Prostate gland (tissue), 2 donors: ENCODE measurements around the gene TSHZ2. TPM values are rescaled to one million over a fixed set of nuclear protein-coding genes. Genes with fewer than 3 reads are reported as not detected.

Source experiments
- DNase-seq: peaks from one replicate; pipeline ENCODE4 v3.0.0-alpha.2; 2019; ENCODE audit warnings: low spot score
- H3K27ac ChIP-seq, 2 donors: fragments of 200-600 bp; sonication (generic); 2 replicates each; pipeline ENCODE4 v1.5.1; 2017 to 2019
- H3K27me3 ChIP-seq: fragments of 200-600 bp; sonication (generic); replicated peaks from 2 replicates; pipeline ENCODE4 v1.5.1; 2019; ENCODE audit not compliant: insufficient read depth
- H3K36me3 ChIP-seq, 2 donors: fragments of 200-600 bp; sonication (generic); 1 replicate in 1 of 2; 2 replicates in 1 of 2; pipeline versions ENCODE4 v1.5.1 to v1.8.1; 2017 to 2019
- H3K4me1 ChIP-seq: fragments of 200-600 bp; sonication (generic); replicated peaks from 2 replicates; pipeline ENCODE4 v1.5.1; 2019
- H3K4me3 ChIP-seq, 2 donors: fragments of 200-600 bp; sonication (generic); 2 replicates each; pipeline ENCODE4 v1.5.1; 2017 to 2019
- H3K9me3 ChIP-seq: fragments of 200-600 bp; sonication (generic); 2 replicates; pipeline ENCODE4 v1.5.1; 2017
- POLR2A ChIP-seq: fragments of 450-650 bp; IDR thresholded peaks from one replicate; pipeline ENCODE4 v1.6.1; 2016; ENCODE audit warnings: antibody characterized with exemption, mild to moderate bottlenecking
- POLR2AphosphoS5 ChIP-seq: sonication (generic); formaldehyde crosslinking; IDR thresholded peaks from one replicate; pipeline ENCODE4 v1.6.1; 2017; ENCODE audit warnings: antibody characterized with exemption
- WGBS: methylation state at CpG from one replicate; pipeline ENCODE4 v1.1.5; 2018; 5-methylcytosine and 5-hydroxymethylcytosine counted together
- intact Hi-C: fragments of 100-400 bp; cut with DNase I; formaldehyde crosslinking; loops from one replicate; pipeline ENCODE4 v1.14.2; 2022
- total RNA-seq, 2 donors: library from RNA; depleted of rRNA; stranded (reverse); fragments of >200 nt; gene quantifications; one replicate each; pipeline ENCODE4 v1.1.0, GENCODE V29; 2016
- TF ChIP-seq, protein P1 (sequence below), 4 experiments: fragments of 200-600 bp in 2 of 4; fragments of 450-650 bp in 2 of 4; sonication (generic) in 2 of 4; IDR thresholded peaks; 1 replicate in 3 of 4; 2 replicates in 1 of 4; pipeline ENCODE4 v1.5.1; 2016 to 2019; ENCODE audit warnings: antibody characterized with exemption in 4 of 4, mild to moderate bottlenecking in 2 of 4, moderate library complexity in 2 of 4

The TSHZ2 gene
- total RNA-seq, 2 donors from 2014 or later, result 9.8 to 35.1 TPM

DNA sequence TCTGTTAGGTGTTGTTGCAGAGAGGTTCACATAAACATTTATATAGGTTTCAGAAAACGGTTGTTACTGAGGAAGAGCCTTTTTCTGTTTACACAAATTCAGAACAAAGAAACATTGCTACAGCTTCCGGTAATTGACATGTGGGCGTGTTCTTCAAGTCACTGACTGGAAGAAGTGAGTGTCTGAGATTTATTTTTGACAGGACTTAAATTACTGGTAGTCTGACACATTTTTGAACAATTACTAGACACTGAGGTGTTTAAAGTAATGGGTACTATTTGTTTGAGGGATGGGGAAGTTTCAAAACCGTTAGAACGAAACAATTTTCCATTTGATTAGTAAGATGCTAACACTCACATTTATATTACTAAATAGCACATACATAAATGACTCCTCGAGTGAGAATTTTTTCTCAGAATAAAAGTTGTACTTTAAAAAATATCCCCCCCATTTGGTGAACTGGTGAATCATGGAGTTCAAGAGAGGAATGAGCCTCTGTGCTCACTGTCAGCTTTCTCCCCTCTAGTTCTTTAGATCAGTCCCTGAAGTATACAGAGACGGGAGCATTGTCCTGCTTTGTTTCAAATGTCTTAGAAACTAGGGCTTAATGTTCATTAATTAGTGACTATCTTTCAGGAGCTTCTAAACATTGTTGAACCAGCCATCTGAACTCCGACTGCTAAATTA is 98.7 kb downstream of the TSHZ2 start:
- intact Hi-C loops, result no loop called here
- H3K36me3 ChIP-seq, result no peaks in the 10 kb centered on the region
- H3K9me3 ChIP-seq, result no peaks in the 10 kb centered on the region
- TF ChIP-seq POLR2AphosphoS5, result peak; percentile 17
- TF ChIP-seq, protein P1, sequence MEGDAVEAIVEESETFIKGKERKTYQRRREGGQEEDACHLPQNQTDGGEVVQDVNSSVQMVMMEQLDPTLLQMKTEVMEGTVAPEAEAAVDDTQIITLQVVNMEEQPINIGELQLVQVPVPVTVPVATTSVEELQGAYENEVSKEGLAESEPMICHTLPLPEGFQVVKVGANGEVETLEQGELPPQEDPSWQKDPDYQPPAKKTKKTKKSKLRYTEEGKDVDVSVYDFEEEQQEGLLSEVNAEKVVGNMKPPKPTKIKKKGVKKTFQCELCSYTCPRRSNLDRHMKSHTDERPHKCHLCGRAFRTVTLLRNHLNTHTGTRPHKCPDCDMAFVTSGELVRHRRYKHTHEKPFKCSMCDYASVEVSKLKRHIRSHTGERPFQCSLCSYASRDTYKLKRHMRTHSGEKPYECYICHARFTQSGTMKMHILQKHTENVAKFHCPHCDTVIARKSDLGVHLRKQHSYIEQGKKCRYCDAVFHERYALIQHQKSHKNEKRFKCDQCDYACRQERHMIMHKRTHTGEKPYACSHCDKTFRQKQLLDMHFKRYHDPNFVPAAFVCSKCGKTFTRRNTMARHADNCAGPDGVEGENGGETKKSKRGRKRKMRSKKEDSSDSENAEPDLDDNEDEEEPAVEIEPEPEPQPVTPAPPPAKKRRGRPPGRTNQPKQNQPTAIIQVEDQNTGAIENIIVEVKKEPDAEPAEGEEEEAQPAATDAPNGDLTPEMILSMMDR (IDR thresholded peaks at IDR 0.05), result no peak
- 48% methylated on average over 8 of the region's 8 CpGs for WGBS
- H3K27ac ChIP-seq, result peak overlapping the region in 1 of 2 donors; percentile 26
- peaks cover 4% of the 10 kb centered on the region for H3K4me1 ChIP-seq
- no peak overlapping the region for H3K4me3 ChIP-seq
- no peak for DNase-seq
- no peaks in the 10 kb centered on the region for H3K27me3 ChIP-seq

- Histone ChIP-seq H3K4me3 (no peak overlapping the region), H3K36me3 (no peaks in the 10 kb centered on the region), H3K4me1 (peaks cover 4% of the 10 kb centered on the region), H3K9me3 (no peaks in the 10 kb centered on the region), H3K27ac (no peak overlapping the region), H3K27me3 (no peaks in the 10 kb centered on the region)
- WGBS, result 72% methylated on average over 8 of the region's 8 CpGs
- TF ChIP-seq, protein P1 (IDR thresholded peaks at IDR 0.05), result no peak
- no peak for TF ChIP-seq POLR2AphosphoS5
- TF ChIP-seq POLR2A, result no peak
- intact Hi-C loops, result no loop called here
- DNase-seq, result no peak
Measured at GRCh38 chr20:53071833-53072232, 99.7 kb downstream of the TSHZ2 start.

DNA sequence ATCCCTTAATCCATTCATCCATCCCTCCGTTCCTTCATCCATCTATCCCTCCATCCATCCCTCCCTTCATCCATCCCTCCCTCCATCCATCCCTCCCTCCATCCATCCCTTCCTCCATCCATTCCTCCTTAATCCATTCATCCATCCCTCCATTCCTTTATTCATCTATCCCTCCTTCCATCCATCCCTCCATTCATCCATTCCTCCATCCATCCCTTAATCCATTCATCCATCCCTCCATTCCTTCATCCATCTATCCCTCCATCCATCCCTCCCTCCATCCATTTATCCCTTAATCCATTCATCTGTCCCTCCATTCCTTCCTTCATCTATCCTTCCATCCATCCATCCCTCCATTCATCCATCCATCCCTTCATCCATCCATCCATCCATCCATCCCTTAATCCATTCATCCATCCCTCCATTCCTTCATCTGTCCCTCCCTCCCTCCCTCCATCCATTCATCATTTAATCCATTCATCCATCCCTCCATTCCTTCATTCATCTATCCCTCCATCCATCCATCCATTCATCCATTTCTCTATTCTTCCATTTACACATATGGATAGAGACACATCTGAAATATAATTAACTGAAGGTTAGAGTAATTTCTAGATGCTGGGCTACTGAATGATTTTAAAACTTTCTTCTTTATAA is 100.9 kb downstream of the TSHZ2 start:
- intact Hi-C loops, result no loop called here
- Histone ChIP-seq H3K9me3 (no peaks in the 10 kb centered on the region), H3K36me3 (no peaks in the 10 kb centered on the region), H3K27me3 (no peaks in the 10 kb centered on the region), H3K4me3 (no peak overlapping the region), H3K27ac (no peak overlapping the region), H3K4me1 (peaks cover 4% of the 10 kb centered on the region)
- TF ChIP-seq POLR2AphosphoS5 (no peak), POLR2A (no peak)
- TF ChIP-seq, protein P1 (IDR thresholded peaks at IDR 0.05), result no peak
- WGBS, result 85% methylated on average over 1 of the region's 1 CpG
- DNase-seq, result no peak

- intact Hi-C loops, result no loop called here
- no peak overlapping the region for H3K4me3 ChIP-seq
- H3K36me3 ChIP-seq, result no peaks in the 10 kb centered on the region
- no peak overlapping the region for H3K27ac ChIP-seq
- H3K4me1 ChIP-seq, result peaks cover 4% of the 10 kb centered on the region
- TF ChIP-seq POLR2AphosphoS5 (no peak), POLR2A (no peak)
- TF ChIP-seq, protein P1 (IDR thresholded peaks at IDR 0.05), result no peak
- no peaks in the 10 kb centered on the region for H3K9me3 ChIP-seq
- 92% methylated on average over 4 of the region's 4 CpGs for WGBS
- no peak for DNase-seq
- H3K27me3 ChIP-seq, result no peaks in the 10 kb centered on the region
Measured at GRCh38 chr20:53073636-53074415, 101.7 kb downstream of the TSHZ2 start.
